OCI-LY7 (cell line): Measurements from ENCODE around the gene DACT2. TPM values are rescaled to one million over a fixed set of nuclear protein-coding genes. Genes with fewer than 3 reads are reported as not detected.

Source experiments
- BruUV-seq: library from RNA; stranded (reverse); fragments of 400-500 nt; replicated peaks from 2 replicates; lab custom pipeline; 2021; lab: Mats Ljungman, UMichigan
- CTCF ChIA-PET: fragments of 300-600 bp; sonication (Branson Sonifier 250); formaldehyde crosslinking; loops from one replicate; lab custom pipeline; 2022; ENCODE audit warnings: antibody characterized with exemption; ENCODE audit not compliant: unreplicated experiment; lab: Charles Lee
- POLR2A ChIA-PET: fragments of 300-600 bp; sonication (Branson Sonifier 250); formaldehyde crosslinking; loops from one replicate; lab custom pipeline; 2022; ENCODE audit warnings: antibody characterized with exemption; lab: Charles Lee
- DNase-seq: peaks from one replicate; pipeline ENCODE4 v3.0.0-alpha.2; 2015; ENCODE audit warnings: low spot score
- H2AFZ ChIP-seq: fragments of 200-600 bp; sonication (generic), shearing (Covaris generic); 2 replicates; pipeline ENCODE4 v1.6.1; 2014; ENCODE audit warnings: mild to moderate bottlenecking, antibody characterized with exemption, low read length, moderate library complexity
- H3K27ac ChIP-seq: fragments of 200-600 bp; sonication (generic); 2 replicates; pipeline ENCODE4 v1.5.1; 2014; ENCODE audit warnings: mixed run types, low read depth, mild to moderate bottlenecking, moderate library complexity, low read length, inconsistent platforms; ENCODE audit not compliant: poor library complexity, severe bottlenecking
- H3K36me3 ChIP-seq: fragments of 200-600 bp; sonication (generic); 2 replicates; pipeline ENCODE4 v1.6.1; 2014; ENCODE audit warnings: mild to moderate bottlenecking, antibody characterized with exemption, low read length, moderate library complexity, mixed read lengths; ENCODE audit not compliant: insufficient read depth
- H3K4me1 ChIP-seq: fragments of 200-600 bp; sonication (generic); 2 replicates; pipeline ENCODE4 v1.5.1; 2014; ENCODE audit warnings: mild to moderate bottlenecking, low read length; ENCODE audit not compliant: insufficient read depth, poor library complexity, severe bottlenecking
- H3K4me2 ChIP-seq: fragments of 200-600 bp; sonication (generic); 2 replicates; pipeline ENCODE4 v1.6.1; 2014; ENCODE audit warnings: mild to moderate bottlenecking, low read length
- H3K4me3 ChIP-seq: fragments of 200-600 bp; sonication (generic); 2 replicates; pipeline ENCODE4 v1.5.1; 2014; ENCODE audit warnings: mild to moderate bottlenecking, low read depth, low read length; ENCODE audit not compliant: poor library complexity, severe bottlenecking
- H3K79me2 ChIP-seq: fragments of 200-600 bp; sonication (generic); 2 replicates; pipeline ENCODE4 v1.6.1; 2016; ENCODE audit warnings: low read depth, mild to moderate bottlenecking, low read length, moderate library complexity, mixed read lengths; ENCODE audit not compliant: insufficient read depth
- H3K9me2 ChIP-seq: fragments of 200-600 bp; sonication (generic); 2 replicates; pipeline ENCODE4 v1.6.1; 2016; ENCODE audit warnings: mild to moderate bottlenecking, low read length, mixed read lengths; ENCODE audit not compliant: insufficient read depth
- H3K9me3 ChIP-seq: fragments of 200-600 bp; sonication (generic); 2 replicates; pipeline ENCODE4 v1.6.1; 2014; ENCODE audit warnings: mild to moderate bottlenecking, mixed run types, low read length, mixed read lengths
- H4K20me1 ChIP-seq: fragments of 200-600 bp; sonication (generic); 2 replicates; pipeline ENCODE4 v1.6.1; 2014; ENCODE audit warnings: mild to moderate bottlenecking, antibody characterized with exemption, low read length, moderate library complexity, mixed read lengths; ENCODE audit not compliant: insufficient read depth
- EZH2phosphoT487 ChIP-seq: fragments of 200-600 bp; sonication (generic); IDR thresholded peaks from 2 replicates; pipeline ENCODE4 v1.6.1; 2018; ENCODE audit warnings: low read depth, borderline replicate concordance, mild to moderate bottlenecking, mixed run types, antibody characterized with exemption, low read length, moderate library complexity, mixed read lengths
- intact Hi-C: fragments of 100-400 bp; cut with micrococcal nuclease; formaldehyde crosslinking; loops from one replicate; pipeline ENCODE4 v1.10.0; 2022; ENCODE audit not compliant: unreplicated experiment
- total RNA-seq, 2 experiments: library from RNA; depleted of rRNA in 1 of 2; stranded (reverse); fragments of >200 nt in 1 of 2; shearing (Covaris generic) in 1 of 2; gene quantifications; 2 replicates each; pipeline ENCODE4 v1.2.3, GENCODE V29; 2014 to 2022
- TF ChIP-seq, protein P1 (sequence below): fragments of 200-600 bp; sonication (generic); conservative IDR thresholded peaks from 2 replicates; pipeline ENCODE4 v1.5.1; 2014; ENCODE audit warnings: mild to moderate bottlenecking, antibody characterized with exemption, low read length, moderate library complexity, mixed read lengths

Gene DACT2
- total RNA-seq, 2 experiments from 2014 or later, result not detected

DNA sequence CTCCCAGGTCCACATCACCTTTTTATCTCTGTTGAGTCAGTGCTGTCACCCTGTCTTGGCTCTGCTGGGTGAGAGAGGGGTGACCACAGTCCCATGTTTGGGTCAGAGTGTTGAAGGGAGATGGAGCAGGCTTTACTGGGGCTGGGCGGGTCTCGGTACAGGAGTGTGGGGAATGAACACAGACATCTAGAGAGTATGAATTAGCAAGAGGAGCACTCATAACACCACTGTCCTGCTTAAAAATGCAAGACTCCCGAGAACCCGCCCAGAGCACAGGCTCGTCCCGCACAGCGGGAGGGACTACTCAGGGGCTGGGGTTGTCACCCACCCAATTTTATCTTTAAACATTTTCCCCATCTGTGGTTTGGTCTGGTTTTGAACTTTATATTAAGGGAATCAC, 27.5 kb upstream of the DACT2 start:
- Histone ChIP-seq H3K4me3 (no peak overlapping the region), H2AFZ (no peak overlapping the region), H3K79me2 (no peaks in the 10 kb centered on the region), H3K9me2 (no peaks in the 10 kb centered on the region), H3K36me3 (no peaks in the 10 kb centered on the region), H3K9me3 (no peaks in the 10 kb centered on the region), H3K4me1 (no peaks in the 10 kb centered on the region), H3K4me2 (no peak overlapping the region), H3K27ac (no peak overlapping the region), H4K20me1 (no peaks in the 10 kb centered on the region)
- no peak for DNase-seq
- no TSS peak for BruUV-seq
- TF ChIP-seq, protein P1, sequence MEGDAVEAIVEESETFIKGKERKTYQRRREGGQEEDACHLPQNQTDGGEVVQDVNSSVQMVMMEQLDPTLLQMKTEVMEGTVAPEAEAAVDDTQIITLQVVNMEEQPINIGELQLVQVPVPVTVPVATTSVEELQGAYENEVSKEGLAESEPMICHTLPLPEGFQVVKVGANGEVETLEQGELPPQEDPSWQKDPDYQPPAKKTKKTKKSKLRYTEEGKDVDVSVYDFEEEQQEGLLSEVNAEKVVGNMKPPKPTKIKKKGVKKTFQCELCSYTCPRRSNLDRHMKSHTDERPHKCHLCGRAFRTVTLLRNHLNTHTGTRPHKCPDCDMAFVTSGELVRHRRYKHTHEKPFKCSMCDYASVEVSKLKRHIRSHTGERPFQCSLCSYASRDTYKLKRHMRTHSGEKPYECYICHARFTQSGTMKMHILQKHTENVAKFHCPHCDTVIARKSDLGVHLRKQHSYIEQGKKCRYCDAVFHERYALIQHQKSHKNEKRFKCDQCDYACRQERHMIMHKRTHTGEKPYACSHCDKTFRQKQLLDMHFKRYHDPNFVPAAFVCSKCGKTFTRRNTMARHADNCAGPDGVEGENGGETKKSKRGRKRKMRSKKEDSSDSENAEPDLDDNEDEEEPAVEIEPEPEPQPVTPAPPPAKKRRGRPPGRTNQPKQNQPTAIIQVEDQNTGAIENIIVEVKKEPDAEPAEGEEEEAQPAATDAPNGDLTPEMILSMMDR, result no peak
- TF ChIP-seq EZH2phosphoT487, result no peak
- ChIA-PET CTCF (no interaction called here), POLR2A (no interaction called here)
- intact Hi-C loops, result no loop called here

DNA sequence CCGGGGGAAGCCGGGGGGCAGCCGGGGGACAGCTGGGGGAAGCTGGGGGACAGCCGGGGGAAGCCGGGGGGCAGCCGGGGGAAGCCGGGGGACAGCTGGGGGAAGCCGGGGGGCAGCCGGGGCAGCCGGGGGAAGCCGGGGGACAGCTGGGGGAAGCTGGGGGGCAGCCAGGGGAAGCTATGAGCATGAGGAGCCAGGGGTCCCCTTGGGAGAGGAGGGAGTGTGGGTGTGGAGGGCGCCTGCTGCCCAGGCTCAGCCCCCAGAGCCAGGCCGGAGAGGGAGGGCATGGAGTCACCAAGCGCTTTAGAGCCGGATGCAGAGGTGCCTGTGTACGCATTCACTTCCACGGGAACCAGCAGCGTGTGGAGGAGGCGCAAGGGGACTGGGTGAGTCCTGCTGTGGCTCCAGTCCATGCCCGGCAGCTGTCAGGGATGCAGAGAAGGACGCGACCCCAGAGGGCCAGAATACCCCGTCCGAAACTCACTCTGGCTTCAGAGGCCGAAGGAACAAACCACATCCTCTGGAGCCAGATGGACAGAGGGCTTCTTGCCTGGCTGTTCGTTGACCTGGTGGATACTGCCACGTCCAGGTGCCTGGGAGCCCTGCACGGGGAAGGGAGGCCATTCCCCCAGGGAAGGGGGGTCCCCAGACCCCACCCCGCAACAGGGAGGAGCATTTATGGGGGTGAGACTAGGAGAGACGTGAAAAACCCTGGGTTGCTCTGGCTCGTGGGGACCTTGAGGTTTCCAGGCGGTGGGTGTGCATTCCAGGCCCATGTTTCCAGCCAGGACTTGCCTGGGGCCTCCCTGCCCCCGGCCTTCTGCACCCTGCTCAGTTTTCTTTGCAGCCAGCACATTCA, 26.5 kb upstream of the DACT2 start:
- Histone ChIP-seq H3K4me3 (no peak overlapping the region), H3K4me2 (no peak overlapping the region), H4K20me1 (no peaks in the 10 kb centered on the region), H2AFZ (no peak overlapping the region), H3K4me1 (no peaks in the 10 kb centered on the region), H3K36me3 (no peaks in the 10 kb centered on the region), H3K79me2 (no peaks in the 10 kb centered on the region), H3K9me2 (no peaks in the 10 kb centered on the region), H3K27ac (no peak overlapping the region), H3K9me3 (no peaks in the 10 kb centered on the region)
- no TSS peak for BruUV-seq
- intact Hi-C loops, result no loop called here
- ChIA-PET CTCF (no interaction called here), POLR2A (no interaction called here)
- no peak for DNase-seq
- TF ChIP-seq, protein P1, result no peak
- no peak for TF ChIP-seq EZH2phosphoT487

DNA sequence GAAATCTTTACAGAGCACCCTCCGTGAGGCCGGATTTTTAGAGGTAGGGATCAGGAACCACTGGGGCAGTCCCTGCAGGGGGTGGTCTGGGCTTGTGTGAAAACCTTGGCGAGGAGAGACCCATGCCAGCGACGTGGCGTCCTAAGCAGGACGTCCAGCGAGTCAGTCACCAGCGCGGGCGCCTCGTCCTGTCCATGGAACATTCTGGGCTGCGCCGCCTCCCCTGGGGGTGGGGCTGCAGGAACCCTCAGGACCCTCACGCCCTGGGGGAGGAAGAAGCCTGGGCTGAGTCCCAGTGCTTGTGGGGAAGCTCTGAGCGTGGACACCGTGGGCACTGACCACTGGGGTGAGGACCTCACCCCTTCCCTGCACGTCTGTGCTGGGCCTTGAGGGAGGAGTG, 25.7 kb upstream of the DACT2 start:
- no TSS peak for BruUV-seq
- intact Hi-C loops, result no loop called here
- H3K79me2 ChIP-seq, result no peaks in the 10 kb centered on the region
- no peaks in the 10 kb centered on the region for H3K9me2 ChIP-seq
- no peaks in the 10 kb centered on the region for H3K9me3 ChIP-seq
- H3K27ac ChIP-seq, result no peak overlapping the region
- no peak overlapping the region for H3K4me2 ChIP-seq
- no peaks in the 10 kb centered on the region for H4K20me1 ChIP-seq
- CTCF ChIA-PET, result no interaction called here
- no peak overlapping the region for H3K4me3 ChIP-seq
- H3K4me1 ChIP-seq, result no peaks in the 10 kb centered on the region
- DNase-seq, result no peak
- POLR2A ChIA-PET, result no interaction called here
- no peak for TF ChIP-seq EZH2phosphoT487
- TF ChIP-seq, protein P1, result no peak
- no peak overlapping the region for H2AFZ ChIP-seq
- H3K36me3 ChIP-seq, result no peaks in the 10 kb centered on the region
